ENCODE data around the gene SLC6A6.

SLC6A6 gene

DNA sequence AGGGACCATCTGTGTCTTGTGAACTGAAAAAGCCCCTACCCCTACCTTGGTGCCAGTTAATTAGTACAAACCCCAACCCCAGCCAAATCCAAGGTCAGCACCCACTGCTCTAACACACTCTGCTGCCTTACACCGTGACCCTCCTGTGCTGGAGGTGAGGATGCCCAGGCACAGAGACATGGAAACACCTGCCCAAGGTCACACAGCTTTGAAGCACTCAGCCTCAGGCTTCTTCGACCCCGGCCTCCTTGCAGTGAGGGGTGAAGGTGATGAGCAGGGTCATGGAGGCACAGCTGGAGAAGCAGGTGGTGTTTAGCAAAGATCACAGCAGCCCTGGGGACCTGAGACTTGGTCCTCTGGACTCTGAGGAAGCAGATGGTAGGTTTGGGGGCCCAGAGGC, 39.0 kb upstream of the SLC6A6 start:
- no peak overlapping the region for H3K9ac ChIP-seq
- no peaks in the 10 kb centered on the region for H3K9me3 ChIP-seq (replicated peaks in 1 of 11)
- no peak overlapping the region for H3K27ac ChIP-seq
- no peak for TF ChIP-seq Cebpa-rat (IDR thresholded peaks at IDR 0.05)
- H3K27me3 ChIP-seq = peaks cover 0 to 11% (median 4%) of the 10 kb centered on the region in 11 experiments; a peak in 6 of 22 replicates
- peaks cover 0 to 22% (median 9%) of the 10 kb centered on the region in 10 experiments; a peak in 10 of 20 replicates for H3K4me1 ChIP-seq
- H4K20me1 ChIP-seq = peaks cover 0 to 7% (median 0%) of the 10 kb centered on the region in 11 experiments; a peak in 1 of 22 replicates
- no peaks in the 10 kb centered on the region for H3K36me3 ChIP-seq
- peak overlapping the region in 5 of 11 experiments; percentile 6 to 82 (median 56); a peak in 7 of 22 replicates for H3K4me2 ChIP-seq
- H3K4me3 ChIP-seq = no peak overlapping the region

GRCh38 chr3:14363991-14364390, 38.4 kb upstream of the SLC6A6 start:
- H3K36me3 ChIP-seq = no peaks in the 10 kb centered on the region
- H3K27me3 ChIP-seq = peaks cover 0 to 11% (median 4%) of the 10 kb centered on the region in 11 experiments; a peak in 6 of 22 replicates
- no peak overlapping the region for H3K9ac ChIP-seq
- peaks cover 0 to 26% (median 9%) of the 10 kb centered on the region in 10 experiments; a peak in 10 of 20 replicates for H3K4me1 ChIP-seq
- H4K20me1 ChIP-seq = peaks cover 0 to under 1% (median 0%) of the 10 kb centered on the region in 11 experiments; a peak in 1 of 22 replicates
- no peaks in the 10 kb centered on the region for H3K9me3 ChIP-seq (replicated peaks in 1 of 11)
- peak overlapping the region in 5 of 11 experiments; percentile 6 to 82 (median 56); a peak in 8 of 22 replicates for H3K4me2 ChIP-seq
- TF ChIP-seq Cebpa-rat (IDR thresholded peaks at IDR 0.05) = no peak
- H3K27ac ChIP-seq = no peak overlapping the region
- H3K4me3 ChIP-seq = no peak overlapping the region

DNA sequence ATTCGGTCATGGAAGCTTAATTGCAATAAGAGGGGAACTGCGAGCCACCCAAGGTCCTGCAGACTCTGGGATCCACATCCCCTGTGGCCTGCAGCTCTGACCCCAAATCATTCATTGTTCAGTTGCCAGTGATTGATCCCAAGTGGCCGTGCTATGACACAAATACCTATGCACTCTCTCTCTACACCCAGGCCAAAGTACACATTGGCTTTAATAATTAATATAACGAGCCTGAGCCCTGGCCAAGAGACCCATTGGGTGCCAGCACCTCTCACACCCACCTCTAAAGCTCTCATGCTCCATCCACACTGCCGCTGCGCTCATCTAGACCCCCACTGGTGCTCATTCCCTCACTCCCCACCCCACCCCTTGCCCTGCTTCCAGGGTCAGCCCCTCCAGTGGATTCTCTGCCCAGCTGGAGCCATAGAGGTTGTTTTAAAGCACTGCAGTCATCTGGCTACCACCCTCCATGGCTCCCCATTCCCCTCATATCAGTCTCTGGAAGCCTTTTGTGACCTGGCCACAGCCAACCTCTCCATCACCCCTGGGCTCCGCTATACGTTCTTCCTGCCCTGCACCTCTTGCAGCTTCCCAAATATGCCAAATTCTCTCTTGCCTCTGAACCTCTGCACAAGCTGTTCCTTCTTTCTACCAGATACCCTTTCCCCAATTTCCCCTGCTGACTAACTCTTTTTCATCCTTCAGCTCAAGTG, 37.7 kb upstream of the SLC6A6 start:
- no peak overlapping the region for H3K4me3 ChIP-seq
- peaks cover 0 to 33% (median 9%) of the 10 kb centered on the region in 10 experiments; a peak in 11 of 20 replicates for H3K4me1 ChIP-seq
- H3K9me3 ChIP-seq (replicated peaks in 1 of 11) = no peaks in the 10 kb centered on the region
- no peak overlapping the region for H3K9ac ChIP-seq
- H3K27ac ChIP-seq = no peak overlapping the region
- no peaks in the 10 kb centered on the region; a peak in 1 of 22 replicates for H4K20me1 ChIP-seq
- H3K4me2 ChIP-seq = peak overlapping the region in 3 of 11 experiments; percentile 35 to 82 (median 68); a peak in 4 of 22 replicates
- H3K36me3 ChIP-seq = no peaks in the 10 kb centered on the region
- H3K27me3 ChIP-seq = peaks cover 0 to 11% (median 4%) of the 10 kb centered on the region in 11 experiments; a peak in 6 of 22 replicates
- no peak for TF ChIP-seq Cebpa-rat (IDR thresholded peaks at IDR 0.05)

DNA sequence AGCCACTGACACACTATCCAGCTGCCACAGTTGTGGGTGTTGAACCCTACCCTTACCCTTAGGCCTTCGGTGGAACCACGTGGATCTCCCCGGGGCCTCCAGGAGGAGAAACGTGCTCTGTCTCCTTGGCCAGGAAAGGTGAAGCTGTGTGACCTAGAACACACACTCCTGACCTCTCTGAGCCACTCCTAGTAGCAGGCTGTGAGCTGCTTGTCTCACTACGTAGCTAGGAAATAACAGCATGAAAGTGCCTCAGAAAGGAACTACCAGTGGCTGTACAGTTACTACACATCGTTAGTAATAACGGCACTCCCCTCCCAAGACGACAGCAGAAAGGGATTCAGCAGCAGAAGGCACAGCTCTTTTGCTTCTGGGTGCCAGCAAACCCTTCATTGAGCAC, 36.2 kb upstream of the SLC6A6 start:
- peaks cover 0 to 11% (median 4%) of the 10 kb centered on the region in 11 experiments; a peak in 6 of 22 replicates for H3K27me3 ChIP-seq
- no peaks in the 10 kb centered on the region for H4K20me1 ChIP-seq
- H3K9me3 ChIP-seq (replicated peaks in 1 of 11) = no peaks in the 10 kb centered on the region
- no peak overlapping the region for H3K9ac ChIP-seq
- H3K27ac ChIP-seq = no peak overlapping the region
- H3K4me2 ChIP-seq = 0 out of 22 replicates have a peak overlapping the region, but pooled peaks of 1 of the 11 experiments have one; percentile 4
- H3K36me3 ChIP-seq = no peaks in the 10 kb centered on the region
- no peak for TF ChIP-seq Cebpa-rat (IDR thresholded peaks at IDR 0.05)
- no peak overlapping the region for H3K4me3 ChIP-seq
- H3K4me1 ChIP-seq = peaks cover 0 to 49% (median 10%) of the 10 kb centered on the region in 10 experiments; a peak in 11 of 20 replicates

DNA sequence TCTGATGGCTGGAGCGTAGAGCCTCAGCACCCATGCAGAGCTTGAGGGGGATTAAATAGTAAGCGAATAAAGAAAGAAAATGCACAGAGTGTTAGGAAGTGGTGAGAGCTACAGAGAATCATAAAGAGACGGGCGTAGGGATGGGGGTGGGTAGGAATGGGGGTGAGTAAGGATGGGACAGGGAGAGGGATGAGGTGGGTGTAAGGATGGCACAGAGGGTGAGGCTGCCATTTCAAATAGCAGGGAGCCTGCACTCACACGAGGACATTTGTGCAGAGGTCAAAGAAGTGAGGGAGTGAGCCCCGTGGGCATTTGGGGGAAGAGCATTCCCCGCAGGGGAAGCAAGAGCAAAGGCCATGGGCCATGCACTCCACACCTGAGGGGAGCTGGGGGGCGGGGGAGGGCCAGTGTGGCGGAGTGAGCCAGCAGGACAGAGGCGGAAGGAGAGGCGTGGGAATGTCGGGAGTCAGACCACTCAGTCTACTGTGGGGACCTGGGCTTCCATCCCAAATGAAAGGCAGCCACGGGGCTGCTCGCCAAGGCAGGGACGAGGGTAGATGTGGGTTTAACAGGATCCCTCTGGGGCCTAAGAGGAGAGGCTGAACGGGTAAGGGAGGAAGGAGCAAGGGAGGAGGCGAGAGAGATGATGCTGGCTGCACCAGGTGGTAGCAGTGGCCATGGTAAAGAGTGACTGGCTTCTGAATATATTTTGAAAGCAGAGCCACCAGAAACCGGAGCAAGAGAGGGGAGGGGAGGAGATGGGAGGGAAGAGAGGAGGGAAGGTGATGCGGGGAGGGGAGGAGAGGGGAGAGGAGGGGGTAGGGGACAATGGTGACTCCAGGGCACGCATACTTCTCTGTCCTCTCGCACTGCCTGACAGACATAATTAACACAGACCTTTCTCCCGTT, 35.2 kb upstream of the SLC6A6 start:
- no peaks in the 10 kb centered on the region for H3K9me3 ChIP-seq (replicated peaks in 1 of 11)
- peaks cover 0 to 11% (median 4%) of the 10 kb centered on the region in 11 experiments; a peak in 6 of 22 replicates for H3K27me3 ChIP-seq
- no peaks in the 10 kb centered on the region for H3K36me3 ChIP-seq
- H3K4me1 ChIP-seq = peaks cover 0 to 54% (median 15%) of the 10 kb centered on the region in 10 experiments; a peak in 12 of 20 replicates
- H3K4me3 ChIP-seq = no peak overlapping the region
- no peak for TF ChIP-seq Cebpa-rat (IDR thresholded peaks at IDR 0.05)
- peak overlapping the region in 3 of 11 experiments; percentile 12 to 23 (median 18); a peak in 1 of 22 replicates for H3K4me2 ChIP-seq
- no peak overlapping the region for H3K9ac ChIP-seq
- no peak overlapping the region for H3K27ac ChIP-seq
- H4K20me1 ChIP-seq = no peaks in the 10 kb centered on the region

GRCh38 chr3:14368146-14368545, 34.3 kb upstream of the SLC6A6 start:
- H3K4me3 ChIP-seq = no peak overlapping the region
- no peak overlapping the region for H3K27ac ChIP-seq
- H3K9ac ChIP-seq = no peak overlapping the region
- no peaks in the 10 kb centered on the region for H4K20me1 ChIP-seq
- no peaks in the 10 kb centered on the region for H3K36me3 ChIP-seq
- TF ChIP-seq Cebpa-rat (IDR thresholded peaks at IDR 0.05) = no peak
- peaks cover 0 to 11% (median 4%) of the 10 kb centered on the region in 11 experiments; a peak in 6 of 22 replicates for H3K27me3 ChIP-seq
- no peak overlapping the region for H3K4me2 ChIP-seq
- peaks cover 0 to 63% (median 16%) of the 10 kb centered on the region in 10 experiments; a peak in 12 of 20 replicates for H3K4me1 ChIP-seq
- no peaks in the 10 kb centered on the region for H3K9me3 ChIP-seq (replicated peaks in 1 of 11)

DNA sequence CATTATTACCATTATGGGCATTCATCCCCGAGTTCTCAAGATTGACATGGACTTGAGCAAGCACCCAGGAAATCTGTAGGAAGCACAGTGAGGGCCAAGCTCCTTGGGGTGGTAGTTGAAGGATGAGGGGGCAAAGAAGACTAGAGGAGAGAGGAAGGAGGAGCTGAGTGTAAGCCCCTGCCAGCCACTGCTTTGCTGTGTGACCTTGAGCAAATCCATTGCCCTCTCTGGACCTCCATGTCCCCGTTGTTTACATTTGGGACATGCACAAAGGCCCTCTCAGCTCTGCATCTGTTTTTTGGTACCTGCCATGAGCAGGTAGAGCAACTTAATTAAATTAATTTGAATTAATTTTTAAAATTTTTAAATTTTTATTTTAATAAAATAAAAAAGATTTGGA, 33.5 kb upstream of the SLC6A6 start:
- H3K9ac ChIP-seq = no peak overlapping the region
- no peaks in the 10 kb centered on the region for H3K9me3 ChIP-seq (replicated peaks in 1 of 11)
- peak overlapping the region in 3 of 11 experiments; percentile 3 to 89 (median 83); a peak in 4 of 22 replicates for H3K4me2 ChIP-seq
- no peaks in the 10 kb centered on the region for H3K36me3 ChIP-seq
- H3K27me3 ChIP-seq = peaks cover 0 to 11% (median 4%) of the 10 kb centered on the region in 11 experiments; a peak in 6 of 22 replicates
- peaks cover 0 to 65% (median 15%) of the 10 kb centered on the region in 10 experiments; a peak in 12 of 20 replicates for H3K4me1 ChIP-seq
- no peak overlapping the region for H3K4me3 ChIP-seq
- no peak overlapping the region; a peak in 1 of 22 replicates for H3K27ac ChIP-seq
- no peaks in the 10 kb centered on the region for H4K20me1 ChIP-seq
- no peak for TF ChIP-seq Cebpa-rat (IDR thresholded peaks at IDR 0.05)

All from BLaER1 treated with 17β-estradiol and CSF1 and Interleukin-3, amounts not matched to agents 10 nM and 100 nM (cell line).